GM12864 (cell line): ENCODE results near the gene CCDC191.

ENCODE experiments used
- DNase-seq: peaks from one replicate; pipeline ENCODE4 v3.0.0-alpha.2; 2011; ENCODE audit warnings: low read depth
- H3K4me3 ChIP-seq: 2 replicates; pipeline ENCODE4 v1.5.1; 2011; ENCODE audit warnings: mild to moderate bottlenecking, low read depth, low read length, control low read depth
- TF ChIP-seq, protein P1 (sequence below): IDR thresholded peaks from 2 replicates; pipeline ENCODE4 v1.5.1; 2011; ENCODE audit warnings: low read depth, mild to moderate bottlenecking, moderate library complexity, low read length, control low read depth, inconsistent platforms; ENCODE audit errors: missing control alignments

CCDC191 gene

GRCh38 chr3:113914646-113915045 is 141.7 kb downstream of the CCDC191 start:
- TF ChIP-seq, protein P1, sequence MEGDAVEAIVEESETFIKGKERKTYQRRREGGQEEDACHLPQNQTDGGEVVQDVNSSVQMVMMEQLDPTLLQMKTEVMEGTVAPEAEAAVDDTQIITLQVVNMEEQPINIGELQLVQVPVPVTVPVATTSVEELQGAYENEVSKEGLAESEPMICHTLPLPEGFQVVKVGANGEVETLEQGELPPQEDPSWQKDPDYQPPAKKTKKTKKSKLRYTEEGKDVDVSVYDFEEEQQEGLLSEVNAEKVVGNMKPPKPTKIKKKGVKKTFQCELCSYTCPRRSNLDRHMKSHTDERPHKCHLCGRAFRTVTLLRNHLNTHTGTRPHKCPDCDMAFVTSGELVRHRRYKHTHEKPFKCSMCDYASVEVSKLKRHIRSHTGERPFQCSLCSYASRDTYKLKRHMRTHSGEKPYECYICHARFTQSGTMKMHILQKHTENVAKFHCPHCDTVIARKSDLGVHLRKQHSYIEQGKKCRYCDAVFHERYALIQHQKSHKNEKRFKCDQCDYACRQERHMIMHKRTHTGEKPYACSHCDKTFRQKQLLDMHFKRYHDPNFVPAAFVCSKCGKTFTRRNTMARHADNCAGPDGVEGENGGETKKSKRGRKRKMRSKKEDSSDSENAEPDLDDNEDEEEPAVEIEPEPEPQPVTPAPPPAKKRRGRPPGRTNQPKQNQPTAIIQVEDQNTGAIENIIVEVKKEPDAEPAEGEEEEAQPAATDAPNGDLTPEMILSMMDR, result no peak
- DNase-seq, result no peak
- no peak overlapping the region for H3K4me3 ChIP-seq
